Uterus (tissue), 4 donors: ENCODE results near the gene ERVK3-1. TPM values are rescaled to one million over a fixed set of nuclear protein-coding genes. Genes with fewer than 3 reads are reported as not detected.

Experiments used
- DNase-seq, 2 donors: peaks; one replicate each; pipeline ENCODE4 v3.0.0-alpha.2; 2019 to 2020
- H3K27ac ChIP-seq, 2 donors: fragments of 200-600 bp; sonication (generic); 1 replicate in 1 of 2; 2 replicates in 1 of 2; pipeline ENCODE4 v1.5.1; 2016 to 2018
- H3K27me3 ChIP-seq, 2 donors: fragments of 200-600 bp; sonication (generic); one replicate each; pipeline ENCODE4 v1.5.1; 2018 to 2019; ENCODE audit warnings: control low read depth in 1 of 2
- H3K36me3 ChIP-seq, 2 donors: fragments of 200-600 bp; sonication (generic); one replicate each; pipeline ENCODE4 v1.5.1; 2019; ENCODE audit warnings: control low read depth in 1 of 2
- H3K4me1 ChIP-seq, 2 donors: fragments of 200-600 bp; sonication (generic); one replicate each; pipeline ENCODE4 v1.5.1; 2018 to 2019; ENCODE audit warnings: control low read depth in 1 of 2
- H3K4me3 ChIP-seq, 2 donors: fragments of 200-600 bp; sonication (generic); 1 replicate in 1 of 2; 2 replicates in 1 of 2; pipeline ENCODE4 v1.5.1; 2018 to 2019; ENCODE audit warnings: mild to moderate bottlenecking in 1 of 2
- H3K9me3 ChIP-seq, 2 donors: fragments of 200-600 bp; sonication (generic); one replicate each; pipeline ENCODE4 v1.5.1; 2019; ENCODE audit warnings: control low read depth in 1 of 2
- CTCF ChIP-seq, 4 experiments: fragments of 200-600 bp in 2 of 4; fragments of 450-650 bp in 2 of 4; sonication (generic) in 2 of 4; IDR thresholded peaks; one replicate each; pipeline ENCODE4 v1.5.1; 2016 to 2019; ENCODE audit warnings: antibody characterized with exemption in 4 of 4, mild to moderate bottlenecking in 2 of 4, moderate library complexity in 1 of 4
- POLR2A ChIP-seq, 2 donors: fragments of 450-650 bp; IDR thresholded peaks; one replicate each; pipeline ENCODE4 v1.6.1; 2016; ENCODE audit warnings: antibody characterized with exemption in 2 of 2, mild to moderate bottlenecking in 1 of 2, moderate library complexity in 1 of 2
- intact Hi-C: fragments of 100-400 bp; cut with DNase I; formaldehyde crosslinking; loops from one replicate; pipeline ENCODE4 v1.15.1; 2023; ENCODE audit warnings: low total_unique reads
- microRNA-seq: library from miRNA; unstranded; fragments of <30 nt; microRNA quantifications from one replicate; pipeline ENCODE4, GENCODE V29; 2016; ENCODE audit warnings: borderline microRNAs expressed, borderline replicate concordance
- small RNA-seq: library from RNA; depleted of rRNA; stranded (forward); fragments of <200 nt; gene quantifications from one replicate; pipeline ENCODE3, GENCODE V24; 2016
- total RNA-seq, 4 donors: library from RNA; depleted of rRNA in 3 of 4; stranded (reverse); fragments of >200 nt in 3 of 4; gene quantifications; one replicate each; pipeline versions ENCODE4 v1.1.0 to v1.2.4, GENCODE V29; 2014 to 2023
- donor health status: DM: yes; HTN: yes; CAD: no.

The ERVK3-1 gene
- total RNA-seq, 4 donors from 2014 or later, result 27.1 to 62.1 (median 39.2) TPM

GRCh38 chr19:58362272-58362994 lies 57.3 kb downstream of the ERVK3-1 start, which contains the start of gene ZNF497:
TSS of gene ZNF497 (minus strand) at chr19:58362751. CDS start at chr19:58357635, 5,116 bp downstream.
- intact Hi-C loops, result no loop called here
- TF ChIP-seq CTCF (IDR thresholded peaks at IDR 0.05), result peak in 2 of 4 experiments; percentile 10 to 26
- peak in 1 of 2 donors; percentile 78 for TF ChIP-seq POLR2A (IDR thresholded peaks at IDR 0.05)
- peak within 1 kb of the TSS; percentile 73 to 93 for H3K27ac ChIP-seq

GRCh38 chr19:58364146-58364545 lies 59.0 kb downstream of the ERVK3-1 start:
- DNase-seq, result no peak
- H3K4me3 ChIP-seq, result no peak overlapping the region
- intact Hi-C loops, result no loop called here

More at GRCh38 chr19:58362272-58362994, 57.3 kb downstream of the ERVK3-1 start, which contains the start of gene ZNF497:
- peak; percentile 94 to 96 for DNase-seq
- Histone ChIP-seq H3K36me3 (no peaks in the 10 kb centered on the region), H3K4me1 (no peaks in the 10 kb centered on the region), H3K9me3 (no peaks in the 10 kb centered on the region), H3K4me3 (peak within 1 kb of the TSS; percentile 56 to 61), H3K27me3 (no peaks in the 10 kb centered on the region)

More at GRCh38 chr19:58364146-58364545, 59.0 kb downstream of the ERVK3-1 start:
- H3K27ac ChIP-seq, result no peak overlapping the region
- no peaks in the 10 kb centered on the region for H3K9me3 ChIP-seq
- no peaks in the 10 kb centered on the region for H3K4me1 ChIP-seq
- TF ChIP-seq POLR2A (IDR thresholded peaks at IDR 0.05) (no peak), CTCF (IDR thresholded peaks at IDR 0.05) (no peak)
- no peaks in the 10 kb centered on the region for H3K27me3 ChIP-seq
- no peaks in the 10 kb centered on the region for H3K36me3 ChIP-seq

Small RNA genes within 50 kb of the gene (microRNA-seq; reads per million reads assigned to microRNA genes)
- gene MIR6806, result not detected

Small RNA genes within 50 kb of the gene (small RNA-seq; reads per million reads assigned to genes)
- not detected for gene MIR6806
- not detected for gene RNA5SP473

Other genes with a start within 250 kb of the ERVK3-1 start
- gene ZNF135, start 246.1 kb upstream of the ERVK3-1 start, total RNA-seq, result 10 to 100 TPM in 3 of 4 donors, 1 to 10 TPM in 1; 6.2 to 18.6 (median 15.3) TPM
- 100 to 1,000 TPM in 3 of 4 donors, 10 to 100 TPM in 1; 51.5 to 138 (median 121) TPM for gene ZSCAN18, start 207.1 kb upstream of the ERVK3-1 start, total RNA-seq
- 10 to 100 TPM in 3 of 4 donors, 1 to 10 TPM in 1; 2.6 to 29.7 (median 13.3) TPM for gene ZNF329, start 154.6 kb upstream of the ERVK3-1 start, total RNA-seq
- 10 to 100 TPM; 10.8 to 34.3 (median 29.7) TPM for gene ZNF274, start 122.3 kb upstream of the ERVK3-1 start, total RNA-seq
- 10 to 100 TPM in 3 of 4 donors, 1 to 10 TPM in 1; 2.6 to 67.0 (median 43.7) TPM for gene ZNF544, start 76.5 kb upstream of the ERVK3-1 start, total RNA-seq
- 10 to 100 TPM in 1 of 4 donors, 1 to 10 TPM in 3; 1.8 to 10.8 (median 8.2) TPM for gene ZNF8, start 26.4 kb upstream of the ERVK3-1 start, total RNA-seq
- 1 to 10 TPM; 3.9 to 5.1 (median 4.6) TPM for gene ZSCAN22, start 21.6 kb downstream of the ERVK3-1 start, total RNA-seq
- 100 to 1,000 TPM in 1 of 4 donors, 10 to 100 TPM in 1, 1 to 10 TPM in 2; 2.8 to 108 (median 12.9) TPM for gene A1BG, start 48.1 kb downstream of the ERVK3-1 start, total RNA-seq
- 1 to 10 TPM in 3 of 4 donors, not detected in 1; 3.4 to 7.2 (median 6.8) TPM for gene ZNF497, start 57.4 kb downstream of the ERVK3-1 start, total RNA-seq
- 1 to 10 TPM in 3 of 4 donors, not detected in 1; 1.6 to 4.6 (median 2.8) TPM for gene ZNF837, start 75.7 kb downstream of the ERVK3-1 start, total RNA-seq
- gene RPS5, start 81.9 kb downstream of the ERVK3-1 start, total RNA-seq, result 1,000 to 10,000 TPM; 1,103 to 4,958 (median 2,770) TPM
- not detected for gene RNF225, start 90.3 kb downstream of the ERVK3-1 start, total RNA-seq
- gene ZNF584, start 103.3 kb downstream of the ERVK3-1 start, total RNA-seq, result 10 to 100 TPM in 2 of 4 donors, 1 to 10 TPM in 2; 1.5 to 26.6 (median 16.4) TPM
- gene ZNF132, start 134.8 kb downstream of the ERVK3-1 start, total RNA-seq, result 10 to 100 TPM in 1 of 4 donors, 1 to 10 TPM in 3; 4.4 to 19.8 (median 7.6) TPM
- gene ZNF324B, start 146.2 kb downstream of the ERVK3-1 start, total RNA-seq, result 10 to 100 TPM in 1 of 4 donors, 1 to 10 TPM in 3; 1.2 to 17.5 (median 7.3) TPM
- 10 to 100 TPM in 3 of 4 donors, 1 to 10 TPM in 1; 2.9 to 75.1 (median 27.1) TPM for gene ZNF324, start 161.7 kb downstream of the ERVK3-1 start, total RNA-seq
- gene ZNF446, start 171.0 kb downstream of the ERVK3-1 start, total RNA-seq, result 10 to 100 TPM in 3 of 4 donors, 1 to 10 TPM in 1; 1.8 to 18.7 (median 11.4) TPM
- gene SLC27A5, start 206.6 kb downstream of the ERVK3-1 start, total RNA-seq, result 10 to 100 TPM in 1 of 4 donors, 1 to 10 TPM in 3; 1.8 to 10.2 (median 6.7) TPM
- gene ZBTB45, start 214.4 kb downstream of the ERVK3-1 start, total RNA-seq, result 10 to 100 TPM in 1 of 4 donors, 1 to 10 TPM in 2, under 1 TPM in 1; 0.88 to 17.8 (median 3.8) TPM
- gene TRIM28, start 238.7 kb downstream of the ERVK3-1 start, total RNA-seq, result 100 to 1,000 TPM; 192 to 322 (median 280) TPM
- gene CHMP2A, start 249.7 kb downstream of the ERVK3-1 start, total RNA-seq, result 10 to 100 TPM; 30.9 to 77.8 (median 56.0) TPM